ENCODE data around the gene ZDBF2. TPM values are rescaled to one million over a fixed set of nuclear protein-coding genes. Genes with fewer than 3 reads are reported as not detected.
"Not testable (repeated sequence)": the region's sequence is repeated elsewhere in the genome, so short reads cannot be mapped to it uniquely, and the experiment has no call there.

ZDBF2 gene
- total RNA-seq, 6 donors from 2014 or later, result 2.2 to 11.7 (median 6.2) TPM

DNA sequence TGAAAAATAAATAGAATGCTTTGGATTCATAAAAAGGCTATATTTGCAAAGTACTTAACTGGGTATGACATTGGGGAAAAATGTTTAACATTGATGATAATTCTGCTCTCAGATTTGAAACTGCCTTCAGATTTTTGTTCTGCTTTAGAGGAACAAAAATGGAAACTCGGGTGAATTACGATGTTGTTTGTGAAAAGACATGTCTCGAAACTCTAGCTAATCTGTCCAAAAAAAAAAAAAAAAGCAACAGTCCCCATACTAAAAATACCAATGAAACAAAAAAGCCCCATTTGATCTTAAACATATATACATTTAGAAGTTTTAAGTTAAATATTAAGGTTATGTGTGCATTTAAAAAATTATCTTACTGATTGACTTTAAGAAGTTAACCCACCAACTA lies 3.0 kb downstream of the ZDBF2 start:
- WGBS, 2 donors, result 44 to 50% methylated on average over 3 of the region's 3 CpGs
- Histone ChIP-seq H3K27ac (no peak overlapping the region), H3K9me3 (no peaks in the 10 kb centered on the region), H3K36me3 (peaks cover 0 to 2% (median 0%) of the 10 kb centered on the region in 4 donors), H3K4me3 (no peak overlapping the region), H3K4me1 (peaks cover 7 to 17% (median 14%) of the 10 kb centered on the region in 4 donors), H3K27me3 (peaks cover 0 to 20% (median 6%) of the 10 kb centered on the region in 4 donors)
- ATAC-seq (ENCODE audit: low FRiP score in 2 of 2) (no peak), DNase-seq (no peak)
- TF ChIP-seq POLR2A (IDR thresholded peaks at IDR 0.05) (no peak), EP300 (IDR thresholded peaks at IDR 0.05) (no peak), POLR2AphosphoS5 (IDR thresholded peaks at IDR 0.05) (no peak)
- TF ChIP-seq, protein P1, sequence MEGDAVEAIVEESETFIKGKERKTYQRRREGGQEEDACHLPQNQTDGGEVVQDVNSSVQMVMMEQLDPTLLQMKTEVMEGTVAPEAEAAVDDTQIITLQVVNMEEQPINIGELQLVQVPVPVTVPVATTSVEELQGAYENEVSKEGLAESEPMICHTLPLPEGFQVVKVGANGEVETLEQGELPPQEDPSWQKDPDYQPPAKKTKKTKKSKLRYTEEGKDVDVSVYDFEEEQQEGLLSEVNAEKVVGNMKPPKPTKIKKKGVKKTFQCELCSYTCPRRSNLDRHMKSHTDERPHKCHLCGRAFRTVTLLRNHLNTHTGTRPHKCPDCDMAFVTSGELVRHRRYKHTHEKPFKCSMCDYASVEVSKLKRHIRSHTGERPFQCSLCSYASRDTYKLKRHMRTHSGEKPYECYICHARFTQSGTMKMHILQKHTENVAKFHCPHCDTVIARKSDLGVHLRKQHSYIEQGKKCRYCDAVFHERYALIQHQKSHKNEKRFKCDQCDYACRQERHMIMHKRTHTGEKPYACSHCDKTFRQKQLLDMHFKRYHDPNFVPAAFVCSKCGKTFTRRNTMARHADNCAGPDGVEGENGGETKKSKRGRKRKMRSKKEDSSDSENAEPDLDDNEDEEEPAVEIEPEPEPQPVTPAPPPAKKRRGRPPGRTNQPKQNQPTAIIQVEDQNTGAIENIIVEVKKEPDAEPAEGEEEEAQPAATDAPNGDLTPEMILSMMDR (IDR thresholded peaks at IDR 0.05), result no peak

DNA sequence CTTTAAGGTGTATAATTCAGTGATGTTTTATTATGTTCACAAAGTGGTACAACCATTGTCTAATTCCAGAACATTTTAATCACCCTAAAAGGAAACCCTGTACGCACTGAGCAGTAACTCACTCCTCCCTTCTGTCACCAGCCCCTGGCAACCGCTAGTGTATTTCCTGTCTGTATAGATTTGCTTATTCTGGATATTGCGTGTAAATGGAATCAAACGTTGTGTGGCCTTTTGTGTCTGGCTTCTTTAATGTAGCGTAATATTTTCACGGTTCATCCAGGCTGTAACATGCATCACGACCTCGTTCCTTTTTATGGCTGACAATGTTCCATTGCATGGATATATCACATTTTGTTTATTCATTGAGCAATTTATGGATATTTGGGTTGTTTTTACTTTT lies 8.3 kb downstream of the ZDBF2 start:
- no peak for DNase-seq
- H3K4me1 ChIP-seq, result no peaks in the 10 kb centered on the region
- H3K4me3 ChIP-seq, result no peak overlapping the region
- peaks cover 0 to 2% (median 0%) of the 10 kb centered on the region in 4 donors for H3K36me3 ChIP-seq
- no peak for ATAC-seq (ENCODE audit: low FRiP score in 2 of 2)
- no peak for TF ChIP-seq POLR2A (IDR thresholded peaks at IDR 0.05)
- TF ChIP-seq POLR2AphosphoS5 (IDR thresholded peaks at IDR 0.05), result no peak
- TF ChIP-seq EP300 (IDR thresholded peaks at IDR 0.05), result no peak
- TF ChIP-seq, protein P1 (IDR thresholded peaks at IDR 0.05), result no peak
- WGBS, 2 donors, result 80 to 82% methylated on average over 8 of the region's 8 CpGs
- no peaks in the 10 kb centered on the region for H3K27me3 ChIP-seq
- H3K27ac ChIP-seq, result no peak overlapping the region
- H3K9me3 ChIP-seq, result peaks cover 0 to 10% (median 4%) of the 10 kb centered on the region in 4 donors

DNA sequence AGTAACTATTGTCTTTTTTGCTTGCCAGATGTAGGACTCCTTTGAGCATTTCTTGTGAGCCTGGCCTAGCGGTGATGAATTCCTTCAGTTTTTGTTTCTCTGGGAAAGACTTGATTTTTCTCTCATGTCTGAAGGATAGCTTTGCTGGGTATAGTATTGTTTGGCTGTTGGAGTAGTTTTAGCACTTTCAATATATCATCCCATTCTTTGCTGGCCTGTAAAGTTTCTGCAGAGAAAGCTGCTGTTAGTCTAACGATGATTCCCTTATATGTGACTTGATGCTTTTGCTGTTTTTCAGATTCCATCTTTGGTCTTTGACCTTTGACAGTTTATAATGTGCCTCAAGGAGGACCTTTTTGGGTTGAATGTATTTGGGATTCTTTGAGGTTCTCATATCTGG lies 12.7 kb downstream of the ZDBF2 start:
- H3K27ac ChIP-seq, result no peak overlapping the region
- H3K27me3 ChIP-seq, result no peaks in the 10 kb centered on the region
- TF ChIP-seq POLR2A (IDR thresholded peaks at IDR 0.05), result no peak
- TF ChIP-seq POLR2AphosphoS5 (IDR thresholded peaks at IDR 0.05), result no peak
- TF ChIP-seq, protein P1 (IDR thresholded peaks at IDR 0.05), result no peak
- TF ChIP-seq EP300 (IDR thresholded peaks at IDR 0.05), result no peak
- no peaks in the 10 kb centered on the region for H3K4me1 ChIP-seq
- peaks cover 0 to 11% (median 5%) of the 10 kb centered on the region in 4 donors for H3K9me3 ChIP-seq
- 96 to 100% methylated on average over 2 of the region's 2 CpGs for WGBS, 2 donors
- DNase-seq (no peak), ATAC-seq (ENCODE audit: low FRiP score in 2 of 2) (no peak)
- no peak overlapping the region for H3K4me3 ChIP-seq
- H3K36me3 ChIP-seq, result no peaks in the 10 kb centered on the region

DNA sequence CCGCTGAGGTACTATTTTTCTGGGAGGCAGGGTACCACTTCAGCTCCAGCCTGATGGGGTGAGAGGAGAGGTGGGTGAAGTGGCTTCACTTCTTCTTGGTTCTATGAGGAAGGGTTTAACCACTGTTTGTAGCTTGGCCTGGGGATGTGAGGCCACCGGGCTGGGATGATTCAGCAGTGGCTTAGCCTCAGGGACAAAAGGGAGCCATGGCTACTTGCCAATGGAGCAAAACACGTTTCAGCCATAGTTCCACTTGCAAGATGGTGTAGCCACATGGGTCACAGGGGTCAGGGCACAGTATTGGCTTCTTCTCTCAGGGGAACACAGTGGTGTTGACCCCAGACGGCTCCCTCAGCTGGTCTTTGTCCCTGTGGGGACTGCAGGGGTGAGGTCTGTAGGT lies 14.9 kb downstream of the ZDBF2 start:
- no peak for TF ChIP-seq POLR2AphosphoS5 (IDR thresholded peaks at IDR 0.05)
- TF ChIP-seq, protein P1 (IDR thresholded peaks at IDR 0.05), result no peak
- no peak for TF ChIP-seq POLR2A (IDR thresholded peaks at IDR 0.05)
- TF ChIP-seq EP300 (IDR thresholded peaks at IDR 0.05), result no peak
- Histone ChIP-seq H3K27ac (no peak overlapping the region), H3K4me1 (no peaks in the 10 kb centered on the region), H3K27me3 (no peaks in the 10 kb centered on the region), H3K36me3 (no peaks in the 10 kb centered on the region), H3K9me3 (peaks cover 0 to 11% (median 5%) of the 10 kb centered on the region in 4 donors), H3K4me3 (no peak overlapping the region)
- 79 to 89% methylated on average over 2 to 4 of the region's 4 CpGs for WGBS, 2 donors
- DNase-seq, result no peak
- ATAC-seq (ENCODE audit: low FRiP score in 2 of 2), result peak in 1 of 2 donors; percentile 31

DNA sequence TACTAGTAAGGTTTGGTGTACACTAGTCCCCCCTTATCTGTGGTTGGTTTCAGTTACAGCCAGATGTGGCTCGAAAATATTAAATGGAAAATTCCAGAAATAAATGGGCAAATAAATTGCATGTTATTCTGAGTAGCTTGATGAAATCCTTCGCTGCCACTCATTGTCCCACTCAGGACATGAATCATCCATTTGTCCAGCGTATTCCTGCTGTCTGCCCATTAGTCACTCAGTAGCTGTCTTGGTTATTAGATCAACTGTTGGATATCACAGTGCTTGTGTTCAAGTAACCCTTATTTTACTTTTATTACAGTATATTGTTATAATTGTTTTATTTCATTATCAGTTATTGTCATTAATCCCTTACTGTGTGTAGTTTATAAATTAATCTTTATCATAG lies 21.7 kb downstream of the ZDBF2 start:
- Histone ChIP-seq H3K4me3 (no peak overlapping the region), H3K9me3 (no peaks in the 10 kb centered on the region), H3K27me3 (no peaks in the 10 kb centered on the region), H3K27ac (no peak overlapping the region), H3K4me1 (no peaks in the 10 kb centered on the region), H3K36me3 (peaks cover 0 to 6% (median 0%) of the 10 kb centered on the region in 4 donors)
- no peak for ATAC-seq (ENCODE audit: low FRiP score in 2 of 2)
- WGBS, 2 donors, result 82 to 92% methylated on average over 3 of the region's 3 CpGs
- no peak for DNase-seq
- TF ChIP-seq POLR2A (IDR thresholded peaks at IDR 0.05), result no peak
- TF ChIP-seq POLR2AphosphoS5 (IDR thresholded peaks at IDR 0.05), result no peak
- TF ChIP-seq, protein P1 (IDR thresholded peaks at IDR 0.05), result no peak
- no peak for TF ChIP-seq EP300 (IDR thresholded peaks at IDR 0.05)

DNA sequence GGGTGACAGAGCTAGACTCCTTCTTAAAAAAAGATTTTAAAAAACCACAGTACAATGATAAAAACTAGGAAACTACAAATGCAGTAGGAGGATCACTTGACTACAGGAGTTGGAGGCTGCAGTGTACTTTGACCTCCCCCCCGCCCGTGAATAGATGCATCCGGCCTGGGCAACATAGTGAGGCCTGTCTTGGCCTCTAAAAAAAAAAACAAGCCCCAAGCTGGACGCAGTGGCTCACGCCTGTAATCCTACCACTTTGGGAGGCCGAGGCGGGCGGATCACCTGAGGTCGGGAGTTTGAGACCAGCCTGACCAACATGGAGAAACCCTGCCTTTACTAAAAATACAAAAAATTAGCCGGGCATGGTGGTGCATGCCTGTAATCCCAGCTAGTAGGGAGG lies 25.1 kb downstream of the ZDBF2 start:
- H3K27ac ChIP-seq; H3K4me1 ChIP-seq; H3K36me3 ChIP-seq; DNase-seq; H3K9me3 ChIP-seq; H3K27me3 ChIP-seq; ATAC-seq (ENCODE audit: low FRiP score in 2 of 2); H3K4me3 ChIP-seq: not testable (repeated sequence)
- 90% methylated on average over 10 of the region's 10 CpGs for WGBS, 2 donors

All from upper lobe of left lung (tissue), 6 donors.